ENCODE data around the gene RRP12. TPM values are rescaled to one million over a fixed set of nuclear protein-coding genes. Genes with fewer than 3 reads are reported as not detected.

The RRP12 gene
- total RNA-seq, 2 donors from 2014 or later: 13.0 to 22.1 TPM

- Histone ChIP-seq H3K27me3 (no peaks in the 10 kb centered on the region), H3K36me3 (replicated peaks in 1 of 2; ENCODE audit: insufficient read depth in 1 of 2, low read depth in 2 of 2) (no peaks in the 10 kb centered on the region), H3K27ac (peak overlapping the region; percentile 59 to 77 (median 68)), H3K4me3 (no peak overlapping the region), H3K4me1 (peaks cover 42% of the 10 kb centered on the region), H3K9me3 (no peaks in the 10 kb centered on the region)
- DNase-seq (no peak), ATAC-seq (no peak)
- 19 to 26% methylated on average over 5 of the region's 5 CpGs for WGBS, 2 donors
- intact Hi-C loops (cut with DNase I): no loop called here
- TF ChIP-seq POLR2A (IDR thresholded peaks at IDR 0.05) (no peak), CTCF (IDR thresholded peaks at IDR 0.05) (no peak)
Measured at GRCh38 chr10:97336446-97336845, 64.7 kb downstream of the RRP12 start.

- WGBS, 2 donors: 29 to 44% methylated on average over 5 of the region's 5 CpGs
- no peak overlapping the region for H3K4me3 ChIP-seq
- DNase-seq (no peak), ATAC-seq (no peak)
- intact Hi-C loops (cut with DNase I): no loop called here
- H3K9me3 ChIP-seq: no peaks in the 10 kb centered on the region
- no peaks in the 10 kb centered on the region for H3K36me3 ChIP-seq (replicated peaks in 1 of 2; ENCODE audit: insufficient read depth in 1 of 2, low read depth in 2 of 2)
- H3K4me1 ChIP-seq: peaks cover 46% of the 10 kb centered on the region
- H3K27ac ChIP-seq: peak overlapping the region in 2 of 4 donors; percentile 59 to 68
- no peaks in the 10 kb centered on the region for H3K27me3 ChIP-seq
- no peak for TF ChIP-seq POLR2A (IDR thresholded peaks at IDR 0.05)
- no peak for TF ChIP-seq CTCF (IDR thresholded peaks at IDR 0.05)
Measured at GRCh38 chr10:97336006-97336405, 65.1 kb downstream of the RRP12 start.

GRCh38 chr10:97335188-97335619 is 65.9 kb downstream of the RRP12 start:
- peaks cover 54% of the 10 kb centered on the region for H3K4me1 ChIP-seq

GRCh38 chr10:97334370-97335175 is 66.6 kb downstream of the RRP12 start, which contains the start of gene FRAT2:
FRAT2 (minus strand) TSS chr10:97334729; CDS start chr10:97334572, 157 bp downstream.
- H3K4me3 ChIP-seq: peak within 1 kb of the TSS; percentile 67 to 73
- WGBS, 2 donors: 0 to 1% methylated on average over 25 to 90 of the region's 103 CpGs
- H3K36me3 ChIP-seq (replicated peaks in 1 of 2; ENCODE audit: insufficient read depth in 1 of 2, low read depth in 2 of 2): no peaks in the 10 kb centered on the region
- DNase-seq: peak; percentile 92 to 94 (median 92)
- no peaks in the 10 kb centered on the region for H3K9me3 ChIP-seq
- H3K27me3 ChIP-seq: no peaks in the 10 kb centered on the region
- H3K27ac ChIP-seq: peak within 1 kb of the TSS; percentile 82 to 99 (median 96)
- peak; percentile 90 for ATAC-seq
- peaks cover 60% of the 10 kb centered on the region for H3K4me1 ChIP-seq
- intact Hi-C loops (cut with DNase I): no loop called here
- peak; percentile 94 to 97 (median 94) for TF ChIP-seq POLR2A (IDR thresholded peaks at IDR 0.05)
- TF ChIP-seq CTCF (IDR thresholded peaks at IDR 0.05): peak in 2 of 7 experiments; percentile 8 to 11

More at GRCh38 chr10:97335188-97335619, 65.9 kb downstream of the RRP12 start:
- H3K4me3 ChIP-seq: peak overlapping the region in 1 of 2 donors; percentile 67
- ATAC-seq (no peak), DNase-seq (peak in 1 of 4 donors; percentile 31)
- H3K27me3 ChIP-seq: no peaks in the 10 kb centered on the region
- intact Hi-C loops (cut with DNase I): no loop called here
- H3K36me3 ChIP-seq (replicated peaks in 1 of 2; ENCODE audit: insufficient read depth in 1 of 2, low read depth in 2 of 2): no peaks in the 10 kb centered on the region
- TF ChIP-seq POLR2A (IDR thresholded peaks at IDR 0.05) (no peak), CTCF (IDR thresholded peaks at IDR 0.05) (no peak)
- H3K27ac ChIP-seq: peak overlapping the region; percentile 82 to 99 (median 96)
- 11% methylated on average over 25 of the region's 25 CpGs for WGBS, 2 donors
- no peaks in the 10 kb centered on the region for H3K9me3 ChIP-seq

Measured in body of pancreas (tissue), 4 donors.